ENCODE data around the gene SAP25.

GRCh38 chr7:100568896-100569844 lies 4.5 kb downstream of the SAP25 start:
- TF ChIP-seq POLR2A (IDR thresholded peaks at IDR 0.05) (no peak), CTCF (IDR thresholded peaks at IDR 0.05) (peak in 2 of 4 experiments; percentile 40 to 53)

Data from prostate gland (tissue), 2 donors.